HCT116 (cell line): Measurements from ENCODE around the gene LYPD8. TPM values are rescaled to one million over a fixed set of nuclear protein-coding genes. Genes with fewer than 3 reads are reported as not detected.

ENCODE experiments used
- ATAC-seq: fragments of 200-7000 bp; cut with Tn5 transposase; 2 replicates; pipeline ENCODE4 v1.9.1; 2020; ENCODE audit warnings: mild to moderate bottlenecking, moderate library complexity
- BruUV-seq: library from RNA; stranded (reverse); fragments of 400-500 nt; replicated peaks from 2 replicates; lab custom pipeline; 2021; lab: Mats Ljungman, UMichigan
- CTCF ChIA-PET: fragments of 300-600 bp; sonication (Branson Sonifier 250); formaldehyde crosslinking; loops from one replicate; lab custom pipeline; 2021; ENCODE audit warnings: antibody characterized with exemption; lab: Charles Lee
- POLR2A ChIA-PET: fragments of 300-600, 350-600 bp; sonication (Branson Sonifier 250); formaldehyde crosslinking; loops from one replicate; lab custom pipeline; 2021; ENCODE audit warnings: antibody characterized with exemption; lab: Charles Lee
- RAD21 ChIA-PET, 2 experiments: fragments of 300-600 bp; sonication (Branson Sonifier 250); formaldehyde crosslinking; loops; one replicate each; lab custom pipeline; 2023; ENCODE audit warnings: low total read pairs in 2 of 2; ENCODE audit not compliant: uncharacterized antibody in 2 of 2, unreplicated experiment in 2 of 2, low non-redundant PET in 1 of 2; lab: Charles Lee
- DNase-seq: peaks from one replicate; pipeline ENCODE4 v3.0.0-alpha.2; 2010; ENCODE audit warnings: low read depth, low spot score
- H2AFZ ChIP-seq: fragments of 200-600 bp; shearing (Covaris generic), sonication (generic); 2 replicates; pipeline ENCODE4 v1.6.1; 2017; ENCODE audit warnings: low read depth, mixed run types, mixed read lengths, antibody characterized with exemption, low read length; ENCODE audit not compliant: poor library complexity, severe bottlenecking
- H3K27ac ChIP-seq: 2 replicates; pipeline ENCODE4 v1.5.1; 2012; ENCODE audit warnings: low read depth, low read length
- H3K27me3 ChIP-seq: fragments of 200-600 bp; sonication (generic); 2 replicates; pipeline ENCODE4 v1.6.1; 2016; ENCODE audit warnings: mixed run types, low read length, mixed read lengths; ENCODE audit not compliant: insufficient read depth
- H3K36me3 ChIP-seq, 2 experiments: fragments of 200-500 bp in 1 of 2; fragments of 200-600 bp in 1 of 2; sonication (Bioruptor generic) in 1 of 2; sonication (generic) in 1 of 2; 2 replicates each; pipeline versions ENCODE4 v1.5.1 to v1.6.1; 2014 to 2016; ENCODE audit warnings: low read length in 2 of 2, inconsistent platforms in 1 of 2, mixed read lengths in 1 of 2, mixed run types in 1 of 2; ENCODE audit not compliant: insufficient read depth in 2 of 2, control insufficient read depth in 1 of 2
- H3K4me1 ChIP-seq, 2 experiments: fragments of 200-600 bp in 1 of 2; sonication (generic) in 1 of 2; 2 replicates each; pipeline versions ENCODE4 v1.5.1 to v1.6.1; 2012 to 2017; ENCODE audit warnings: low read length in 2 of 2, inconsistent platforms in 1 of 2, mild to moderate bottlenecking in 1 of 2, mixed read lengths in 1 of 2, mixed run types in 1 of 2, moderate library complexity in 1 of 2; ENCODE audit not compliant: insufficient read depth in 2 of 2, control insufficient read depth in 1 of 2
- H3K4me2 ChIP-seq: fragments of 200-600 bp; sonication (generic); 2 replicates; pipeline ENCODE4 v1.6.1; 2017; ENCODE audit warnings: mixed run types, low read length, mixed read lengths
- H3K4me3 ChIP-seq, 2 experiments: fragments of 200-600 bp in 1 of 2; sonication (generic) in 1 of 2; replicated peaks in 1 of 2; 2 replicates each; pipeline ENCODE4 v1.5.1; 2011 to 2016; ENCODE audit warnings: low read length in 2 of 2, control low read depth in 1 of 2, low read depth in 1 of 2, mild to moderate bottlenecking in 1 of 2, mixed read lengths in 1 of 2, mixed run types in 1 of 2
- H3K79me2 ChIP-seq: fragments of 200-600 bp; sonication (generic); 2 replicates; pipeline ENCODE4 v1.6.1; 2017; ENCODE audit warnings: mild to moderate bottlenecking, mixed run types, low read length, moderate library complexity, mixed read lengths; ENCODE audit not compliant: insufficient read depth
- H3K9ac ChIP-seq: fragments of 200-600 bp; sonication (generic); 2 replicates; pipeline ENCODE4 v1.6.1; 2016; ENCODE audit warnings: low read length, mixed read lengths
- H3K9me2 ChIP-seq: fragments of 200-600 bp; sonication (generic), shearing (Covaris generic); 2 replicates; pipeline ENCODE4 v1.6.1; 2017; ENCODE audit warnings: mixed run types, mild to moderate bottlenecking, moderate library complexity; ENCODE audit not compliant: insufficient read depth
- H3K9me3 ChIP-seq, 2 experiments: fragments of 200-500 bp in 1 of 2; fragments of 200-600 bp in 1 of 2; sonication (Bioruptor generic) in 1 of 2; sonication (generic) in 1 of 2; 2 replicates each; pipeline ENCODE4 v1.6.1; 2014 to 2017; ENCODE audit warnings: low read length in 2 of 2, mixed read lengths in 2 of 2, inconsistent platforms in 1 of 2, low read depth in 1 of 2, mild to moderate bottlenecking in 1 of 2, mixed run types in 1 of 2, moderate library complexity in 1 of 2; ENCODE audit not compliant: control insufficient read depth in 1 of 2, insufficient read depth in 1 of 2
- H4K20me1 ChIP-seq: fragments of 200-600 bp; sonication (generic), shearing (Covaris generic); 2 replicates; pipeline ENCODE4 v1.6.1; 2017; ENCODE audit warnings: mixed run types, mild to moderate bottlenecking, moderate library complexity; ENCODE audit not compliant: insufficient read depth
- CBX3 ChIP-seq: IDR thresholded peaks from 2 replicates; pipeline ENCODE4 v1.6.1; 2012; ENCODE audit warnings: low read depth
- EGR1 ChIP-seq: IDR thresholded peaks from 2 replicates; pipeline ENCODE4 v1.6.1; 2012; ENCODE audit warnings: low read depth
- EZH2 ChIP-seq: fragments of 200-600 bp; sonication (generic); IDR thresholded peaks from 2 replicates; pipeline ENCODE4 v1.6.1; 2017; ENCODE audit warnings: antibody characterized with exemption, mixed run types
- FOSL1 ChIP-seq: IDR thresholded peaks from 2 replicates; pipeline ENCODE4 v1.6.1; 2012; ENCODE audit warnings: low read depth
- POLR2AphosphoS5 ChIP-seq: IDR thresholded peaks from 2 replicates; pipeline ENCODE4 v1.6.1; 2011; ENCODE audit warnings: mild to moderate bottlenecking, low read depth, low read length, moderate library complexity
- RAD21 ChIP-seq: IDR thresholded peaks from 2 replicates; pipeline ENCODE4 v1.6.1; 2012; ENCODE audit warnings: low read depth, mild to moderate bottlenecking
- SP1 ChIP-seq: IDR thresholded peaks from 2 replicates; pipeline ENCODE4 v1.6.1; 2012; ENCODE audit warnings: low read depth
- SRF ChIP-seq: IDR thresholded peaks from 2 replicates; pipeline ENCODE4 v1.6.1; 2012; ENCODE audit warnings: low read depth
- ZFX ChIP-seq: fragments of 450-650 bp; IDR thresholded peaks from 2 replicates; pipeline ENCODE4 v1.6.1; 2017
- ZNF274 ChIP-seq: fragments of 200-500 bp; sonication (Bioruptor generic); IDR thresholded peaks from 2 replicates; pipeline ENCODE4 v1.6.1; 2014; ENCODE audit warnings: mild to moderate bottlenecking, low read depth, low read length, inconsistent platforms
- intact Hi-C: fragments of 100-400 bp; cut with micrococcal nuclease; formaldehyde crosslinking; loops from 2 replicates; pipeline ENCODE4 v1.10.0; 2022
- total RNA-seq: library from RNA; stranded (reverse); gene quantifications from one replicate; pipeline ENCODE4 v1.2.1, GENCODE V29; 2021; ENCODE audit not compliant: unreplicated experiment

LYPD8 gene
- total RNA-seq, 1 experiment from 2014 or later: not detected

GRCh38 chr1:248759644-248760043 lies 4.1 kb upstream of the LYPD8 start:
- RAD21 ChIA-PET: no interaction called here
- Histone ChIP-seq H3K27me3 (no peaks in the 10 kb centered on the region), H3K27ac (no peak overlapping the region), H3K9ac (no peak overlapping the region), H4K20me1 (no peaks in the 10 kb centered on the region), H3K4me3 (no peak overlapping the region), H3K4me1 (no peaks in the 10 kb centered on the region), H3K79me2 (no peaks in the 10 kb centered on the region), H2AFZ (no peak overlapping the region), H3K9me2 (no peaks in the 10 kb centered on the region), H3K36me3 (no peaks in the 10 kb centered on the region), H3K4me2 (no peak overlapping the region)
- POLR2A ChIA-PET: no interaction called here
- intact Hi-C loops: no loop called here
- CTCF ChIA-PET: no interaction called here
- ATAC-seq: no peak
- BruUV-seq: no TSS peak
- DNase-seq: no peak
- TF ChIP-seq EZH2: no peak
- TF ChIP-seq EGR1: no peak
- no peak for TF ChIP-seq RAD21
- TF ChIP-seq POLR2AphosphoS5: no peak
- no peak for TF ChIP-seq SP1
- TF ChIP-seq ZNF274: no peak
- no peak for TF ChIP-seq CBX3
- no peak for TF ChIP-seq SRF
- TF ChIP-seq, all 23 proteins: peak for 0
- H3K9me3 ChIP-seq: no peaks in the 10 kb centered on the region

GRCh38 chr1:248758352-248758751 lies 2.8 kb upstream of the LYPD8 start:
- no peak for TF ChIP-seq RAD21
- no peak for TF ChIP-seq FOSL1
- no peak for TF ChIP-seq POLR2AphosphoS5
- no peak for TF ChIP-seq SP1
- TF ChIP-seq ZFX: no peak
- TF ChIP-seq, all 23 proteins: peak for 0
- ChIA-PET CTCF (no interaction called here), POLR2A (no interaction called here)

More at GRCh38 chr1:248758352-248758751, 2.8 kb upstream of the LYPD8 start:
- Histone ChIP-seq H3K79me2 (no peaks in the 10 kb centered on the region), H3K9me3 (peaks cover 0 to 8% of the 10 kb centered on the region in 2 experiments; a peak in 1 of 4 replicates), H3K9me2 (no peaks in the 10 kb centered on the region), H3K27ac (no peak overlapping the region), H4K20me1 (no peaks in the 10 kb centered on the region), H3K4me1 (no peaks in the 10 kb centered on the region), H3K27me3 (no peaks in the 10 kb centered on the region), H3K9ac (no peak overlapping the region), H3K4me2 (no peak overlapping the region), H3K4me3 (no peak overlapping the region), H3K36me3 (no peaks in the 10 kb centered on the region), H2AFZ (no peak overlapping the region)
- RAD21 ChIA-PET: no interaction called here
- intact Hi-C loops: no loop called here
- no TSS peak for BruUV-seq
- DNase-seq (no peak), ATAC-seq (no peak)
